Activated T-cell treated with anti-CD3 and anti-CD28 coated beads for 1 hour (primary cell): Measurements from ENCODE around the gene TPP2.

Experiments
- DNase-seq: peaks from one replicate; pipeline ENCODE4 v3.0.0-alpha.2; 2020; ENCODE audit warnings: low read depth

The TPP2 gene

DNA sequence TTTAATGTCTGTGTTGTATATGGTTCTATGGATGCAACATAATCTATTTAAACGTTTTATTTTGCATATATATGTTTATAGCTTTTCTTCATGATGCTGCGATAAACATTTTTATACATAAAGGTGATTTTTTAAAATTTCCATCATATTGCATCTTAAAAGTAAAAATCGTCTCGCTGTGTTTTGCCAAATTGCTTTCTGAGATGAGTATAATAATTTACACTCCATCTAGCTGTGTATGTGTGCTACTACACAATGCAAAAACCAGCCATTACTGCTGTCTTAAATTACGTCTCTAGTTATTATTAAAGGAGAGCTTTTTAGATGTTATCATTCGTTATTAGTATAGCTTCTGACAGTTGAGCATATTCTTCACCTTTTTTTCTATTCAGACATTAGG, 60.8 kb downstream of the TPP2 start:
- DNase-seq: no peak

DNA sequence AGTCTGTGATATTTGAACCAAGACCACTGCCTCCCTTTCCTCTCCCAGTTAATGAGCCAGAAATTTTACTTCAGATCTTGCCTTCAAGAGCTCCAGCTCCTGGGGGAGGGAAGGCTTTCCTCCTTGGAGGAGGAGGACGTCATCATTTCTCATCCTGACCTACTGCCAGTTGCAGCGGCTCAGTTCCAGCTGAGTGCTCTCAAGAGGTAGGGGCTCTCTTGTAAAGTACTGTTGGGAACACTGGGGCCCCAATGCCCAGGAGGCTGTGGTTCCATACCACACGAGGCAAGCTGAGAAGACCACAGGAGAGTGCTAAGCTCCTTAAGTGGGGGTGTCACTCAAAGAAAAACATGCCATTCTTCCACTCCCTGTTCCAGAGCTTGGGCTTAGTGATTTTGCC, 61.9 kb downstream of the TPP2 start:
- DNase-seq: no peak

DNA sequence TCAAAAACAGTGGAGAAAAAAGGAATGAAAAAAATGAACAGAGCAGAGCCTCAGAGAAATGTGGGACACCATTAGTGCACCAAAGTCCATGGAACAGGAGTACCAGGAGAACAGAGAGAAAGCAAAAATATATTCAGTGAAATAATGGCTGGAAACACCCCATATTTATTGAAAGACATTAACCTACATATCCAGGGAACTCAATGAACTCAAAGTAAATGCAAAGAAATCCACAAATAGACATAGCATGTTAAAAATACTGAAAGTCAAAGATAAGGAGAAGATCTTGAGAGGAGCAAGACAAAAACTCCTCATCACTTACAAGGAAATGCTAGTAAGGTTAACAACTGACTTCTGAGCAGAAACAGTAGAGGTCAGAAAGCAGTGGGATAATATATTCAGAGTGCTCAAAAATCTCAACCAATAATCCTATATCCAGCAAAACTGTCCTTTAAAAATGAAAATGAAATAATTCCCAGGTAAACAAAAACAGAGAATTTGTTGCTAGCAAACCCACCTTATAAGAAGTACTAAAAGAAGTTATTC, 62.5 kb downstream of the TPP2 start:
- no peak for DNase-seq

- DNase-seq: no peak
Observed at GRCh38 chr13:102667023-102667422, 70.2 kb downstream of the TPP2 start.

DNA sequence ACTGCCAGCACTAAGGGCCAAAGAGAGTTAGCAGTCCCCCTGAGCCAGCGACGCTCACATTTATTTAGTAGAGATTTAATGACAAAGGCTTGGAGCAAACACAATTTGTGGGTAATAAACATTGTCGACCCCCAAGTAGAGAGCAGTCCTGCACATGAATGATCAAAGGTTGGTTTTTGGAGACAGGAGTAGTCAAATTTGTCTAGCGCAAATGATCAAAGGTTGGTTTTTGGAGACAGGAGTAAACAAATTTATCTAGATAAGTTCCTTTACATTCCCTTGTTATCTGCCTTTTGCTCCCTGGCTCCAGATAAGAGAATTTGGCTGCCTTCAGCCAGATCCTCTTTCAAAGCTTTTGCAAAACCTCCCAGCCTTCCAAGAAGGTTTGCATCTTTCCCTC, 71.1 kb downstream of the TPP2 start:
- no peak for DNase-seq

GRCh38 chr13:102670130-102670529, 73.3 kb downstream of the TPP2 start:
- no peak for DNase-seq

GRCh38 chr13:102675115-102675514, 78.3 kb downstream of the TPP2 start:
- DNase-seq: no peak

DNA sequence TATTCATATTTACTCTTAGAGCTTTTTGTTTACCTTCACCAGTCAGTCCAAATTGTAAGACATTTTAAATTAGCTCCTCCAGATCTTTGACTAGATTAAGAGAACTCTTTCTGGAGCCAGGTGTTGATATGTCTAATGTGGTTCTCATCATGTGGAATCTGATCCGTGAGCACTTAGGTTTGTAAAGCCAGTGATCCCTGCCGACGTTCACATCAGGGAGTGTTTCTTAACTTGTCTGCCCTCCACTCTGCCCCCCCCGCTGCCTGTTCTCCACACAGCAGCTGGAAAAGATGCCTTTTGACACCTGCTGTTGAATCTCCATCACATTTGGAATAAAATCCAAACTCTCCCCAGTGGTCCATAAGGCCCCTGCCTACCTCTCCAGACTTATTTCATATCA, 80.3 kb downstream of the TPP2 start:
- DNase-seq: no peak

DNA sequence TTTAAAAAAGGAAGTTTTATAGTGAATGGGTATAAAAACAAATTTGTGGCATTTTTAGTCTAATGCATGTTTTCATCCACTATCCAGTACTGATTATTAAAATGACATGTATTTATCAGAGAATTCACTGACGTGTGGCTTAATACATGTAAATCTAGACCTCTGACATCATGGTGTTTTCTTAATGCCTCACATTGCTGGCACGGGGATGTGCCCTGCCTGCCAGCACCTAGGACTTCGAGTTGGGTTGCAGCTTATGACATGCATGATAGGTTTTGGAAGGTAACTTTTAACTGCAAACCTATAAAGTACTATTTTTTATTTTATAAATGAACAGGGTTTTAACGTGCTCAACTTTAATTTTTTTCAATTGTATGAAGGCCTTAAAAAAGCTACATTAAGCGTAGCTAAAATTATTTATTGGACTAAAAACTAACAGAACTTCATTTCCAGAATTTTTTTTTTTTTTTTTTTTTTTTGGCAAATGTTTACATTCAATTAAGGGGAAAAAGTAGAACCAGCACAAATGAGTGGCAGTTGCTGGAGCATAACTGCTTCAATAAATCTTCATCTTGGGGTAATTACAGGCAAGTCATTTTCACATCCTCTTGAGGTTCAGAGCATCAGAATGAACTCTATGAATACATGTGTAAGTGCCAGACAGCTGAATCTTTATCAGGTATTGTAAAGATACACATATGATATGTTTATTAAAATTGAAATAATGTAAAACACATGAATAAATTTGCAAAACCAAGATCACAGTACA, 81.7 kb downstream of the TPP2 start:
- no peak for DNase-seq

- DNase-seq: no peak
Observed at GRCh38 chr13:102679449-102680132, 82.8 kb downstream of the TPP2 start.

DNA sequence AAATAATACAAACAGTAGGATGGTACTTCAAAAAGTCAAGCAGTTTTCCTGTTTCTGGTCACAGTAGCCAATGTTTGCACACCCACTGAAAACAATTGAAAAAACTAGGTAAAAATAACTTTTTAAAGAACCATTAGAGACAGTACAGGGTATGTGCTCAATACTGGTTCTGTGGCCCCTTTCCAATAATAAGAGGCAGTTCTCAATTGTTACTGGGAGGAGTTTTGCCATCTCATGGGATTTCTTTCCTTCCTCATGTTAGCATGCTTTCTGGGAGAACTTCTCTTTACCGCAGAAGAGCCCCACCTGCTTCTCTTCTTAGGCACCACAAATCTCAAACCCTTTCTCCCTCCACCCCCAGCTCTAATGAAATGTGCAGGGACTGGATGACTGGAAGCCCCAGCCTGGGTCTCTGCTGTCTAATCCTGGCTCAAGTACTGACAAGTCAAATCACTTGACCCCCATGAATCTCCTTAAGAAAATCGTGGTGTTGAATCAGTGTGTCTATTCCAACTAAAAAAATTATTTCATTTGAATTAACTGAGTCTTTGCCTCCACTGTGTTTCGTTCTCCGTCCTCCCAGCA, 83.4 kb downstream of the TPP2 start:
- DNase-seq: no peak

- no peak for DNase-seq
Observed at GRCh38 chr13:102680842-102681740, 84.3 kb downstream of the TPP2 start.

DNA sequence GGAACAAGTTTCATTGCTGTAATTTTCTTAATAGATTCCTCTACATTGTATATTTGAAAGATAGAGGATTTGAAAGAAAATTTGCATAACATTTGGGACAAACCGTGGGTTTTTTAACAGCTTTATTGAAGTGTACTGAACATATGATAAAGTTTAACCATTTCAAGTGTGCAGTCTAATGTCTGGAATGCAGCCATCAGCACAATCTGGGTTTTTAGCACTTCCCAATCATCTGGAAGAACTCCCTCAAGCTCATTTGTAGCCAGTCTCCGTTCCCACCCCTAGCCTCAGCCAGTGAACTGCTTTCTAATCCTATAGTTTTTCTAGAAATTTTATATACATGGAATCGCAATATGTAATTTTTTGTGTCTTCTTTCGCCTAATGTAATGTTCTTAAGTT, 85.4 kb downstream of the TPP2 start:
- no peak for DNase-seq

DNA sequence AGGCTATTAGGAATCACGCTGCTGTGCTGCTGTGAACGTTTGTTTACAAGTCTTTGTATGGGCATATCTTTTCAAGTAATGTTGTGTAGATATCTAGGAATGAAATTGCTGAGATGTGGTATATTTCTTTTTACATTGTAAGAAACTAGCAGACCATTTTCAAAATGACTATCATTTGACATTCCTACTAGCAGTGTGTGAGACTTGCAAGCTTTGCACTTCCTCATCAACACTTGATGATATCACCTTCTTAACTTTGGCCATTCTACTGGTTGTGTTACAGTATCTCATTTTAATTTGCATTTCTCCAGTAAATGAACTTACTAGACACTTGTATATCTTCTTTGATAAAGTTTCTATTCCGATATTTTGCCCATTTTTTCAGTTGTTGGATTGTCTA, 85.9 kb downstream of the TPP2 start:
- no peak for DNase-seq

GRCh38 chr13:102683637-102684036, 86.9 kb downstream of the TPP2 start:
- no peak for DNase-seq

DNA sequence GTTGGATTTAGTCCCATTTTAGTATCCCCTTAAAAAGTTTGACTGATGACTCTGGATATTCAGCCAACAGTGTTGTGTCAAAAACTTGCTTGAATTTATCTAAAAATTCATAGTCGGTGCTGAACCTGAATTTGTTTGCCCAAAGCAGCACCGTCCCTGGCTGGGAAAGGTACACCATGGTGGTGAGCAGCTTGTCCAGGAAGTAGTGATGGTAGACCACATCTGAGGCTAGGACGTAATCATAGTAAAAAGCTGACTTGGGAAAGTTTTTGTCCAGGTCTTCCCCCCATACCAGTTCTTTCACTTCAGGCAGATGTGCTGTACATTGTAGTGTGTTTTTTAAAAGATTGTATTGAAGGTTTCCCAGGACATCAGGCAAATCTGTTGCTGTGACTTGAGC, 89.2 kb downstream of the TPP2 start:
- no peak for DNase-seq

DNA sequence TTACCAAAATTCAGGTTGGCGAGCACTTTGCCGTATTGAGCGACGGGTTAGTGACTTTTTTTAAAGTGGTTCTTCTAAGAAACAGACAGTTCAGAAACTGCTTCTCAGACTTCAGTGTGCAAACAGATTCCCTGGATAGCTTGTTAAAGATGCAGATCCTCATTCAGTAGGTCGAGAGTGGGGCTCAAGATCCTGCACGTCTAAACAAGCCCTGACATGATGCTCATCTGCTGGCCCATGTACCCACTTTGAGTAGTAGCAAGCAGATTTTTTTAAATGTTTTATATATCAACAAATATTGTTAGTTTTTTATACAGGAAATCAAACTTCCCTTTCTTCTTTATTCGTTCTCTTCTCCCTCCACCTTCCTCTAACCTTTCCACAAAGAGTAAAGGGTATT, 90.7 kb downstream of the TPP2 start:
- no peak for DNase-seq

GRCh38 chr13:102688306-102688973, 91.7 kb downstream of the TPP2 start:
- DNase-seq: no peak

- DNase-seq: no peak
Observed at GRCh38 chr13:102690883-102691282, 94.1 kb downstream of the TPP2 start.

DNA sequence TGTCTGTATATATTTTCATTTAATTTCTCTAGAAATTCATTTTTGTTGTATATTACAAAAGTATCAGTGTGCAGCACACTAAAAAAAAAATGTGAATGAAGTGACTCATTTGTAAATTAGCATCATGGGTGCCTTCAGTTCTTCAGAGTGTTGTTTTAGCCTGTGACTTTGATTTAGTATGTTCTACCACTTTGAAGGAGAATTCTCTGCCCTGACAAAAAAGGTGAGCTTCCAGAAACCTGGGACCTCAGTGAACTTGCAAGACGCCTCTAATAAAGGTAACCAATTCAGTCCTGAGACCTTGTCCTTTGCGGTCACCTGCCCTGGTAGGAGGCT, 95.7 kb downstream of the TPP2 start:
- DNase-seq: no peak

DNA sequence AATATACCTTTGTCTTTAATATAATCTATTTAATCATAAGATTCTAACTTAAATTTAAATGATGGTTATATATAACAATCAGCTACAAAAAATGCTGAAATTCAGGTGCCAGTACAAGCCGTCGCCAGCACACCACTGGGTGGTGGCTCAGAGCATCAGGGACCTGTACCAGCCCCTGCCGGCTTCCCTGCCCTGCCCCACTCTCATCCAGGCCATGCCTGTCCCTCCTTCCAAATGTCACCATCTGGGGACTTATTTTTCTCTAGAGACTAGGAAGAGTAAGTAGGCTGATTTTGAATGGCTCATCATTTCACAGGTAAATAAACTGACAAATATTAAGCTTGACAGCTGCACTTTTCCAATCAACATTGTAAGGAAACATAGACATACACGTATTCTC, 96.5 kb downstream of the TPP2 start:
- no peak for DNase-seq

- no peak for DNase-seq
Observed at GRCh38 chr13:102693776-102694175, 97.0 kb downstream of the TPP2 start.
